Ascending aorta (tissue), 2 donors: ENCODE data around the gene ZEB2. TPM values are rescaled to one million over a fixed set of nuclear protein-coding genes. Genes with fewer than 3 reads are reported as not detected.
A peak's percentile ranks its signal among the peaks of the same experiment; 100 is the strongest.

Source experiments
- DNase-seq, 2 donors: peaks; one replicate each; pipeline ENCODE4 v3.0.0-alpha.2; 2019; ENCODE audit warnings: low spot score in 2 of 2
- H3K27ac ChIP-seq, 2 donors: fragments of 200-600 bp; sonication (generic); one replicate each; pipeline ENCODE4 v1.5.1; 2016 to 2017; ENCODE audit warnings: mild to moderate bottlenecking in 1 of 2
- H3K27me3 ChIP-seq: fragments of 200-600 bp; sonication (generic); one replicate; pipeline ENCODE4 v1.5.1; 2017
- H3K36me3 ChIP-seq, 2 donors: fragments of 200-600 bp; sonication (generic); one replicate each; pipeline ENCODE4 v1.5.1; 2016
- H3K4me1 ChIP-seq, 2 donors: fragments of 200-600 bp; sonication (generic); one replicate each; pipeline ENCODE4 v1.5.1; 2016 to 2017; ENCODE audit warnings: mild to moderate bottlenecking in 1 of 2
- H3K4me3 ChIP-seq, 2 donors: fragments of 200-600 bp; sonication (generic); one replicate each; pipeline ENCODE4 v1.5.1; 2016 to 2017; ENCODE audit warnings: mild to moderate bottlenecking in 1 of 2
- H3K9me3 ChIP-seq, 2 donors: fragments of 200-600 bp; sonication (generic); one replicate each; pipeline ENCODE4 v1.5.1; 2016
- intact Hi-C: fragments of 100-400 bp; cut with DNase I; formaldehyde crosslinking; loops from one replicate; pipeline ENCODE4 v1.15.1; 2023
- total RNA-seq: library from RNA; depleted of rRNA; stranded (reverse); fragments of >200 nt; gene quantifications from one replicate; pipeline ENCODE4 v1.1.0, GENCODE V29; 2016
- TF ChIP-seq, protein P1 (sequence below), 3 experiments: fragments of 200-600 bp in 2 of 3; fragments of 450-650 bp in 1 of 3; sonication (generic) in 2 of 3; IDR thresholded peaks; one replicate each; pipeline ENCODE4 v1.5.1; 2016 to 2019; ENCODE audit warnings: antibody characterized with exemption in 3 of 3, mild to moderate bottlenecking in 1 of 3, moderate library complexity in 1 of 3

Gene ZEB2
- total RNA-seq, 1 donor from 2014 or later: 74.6 TPM

DNA sequence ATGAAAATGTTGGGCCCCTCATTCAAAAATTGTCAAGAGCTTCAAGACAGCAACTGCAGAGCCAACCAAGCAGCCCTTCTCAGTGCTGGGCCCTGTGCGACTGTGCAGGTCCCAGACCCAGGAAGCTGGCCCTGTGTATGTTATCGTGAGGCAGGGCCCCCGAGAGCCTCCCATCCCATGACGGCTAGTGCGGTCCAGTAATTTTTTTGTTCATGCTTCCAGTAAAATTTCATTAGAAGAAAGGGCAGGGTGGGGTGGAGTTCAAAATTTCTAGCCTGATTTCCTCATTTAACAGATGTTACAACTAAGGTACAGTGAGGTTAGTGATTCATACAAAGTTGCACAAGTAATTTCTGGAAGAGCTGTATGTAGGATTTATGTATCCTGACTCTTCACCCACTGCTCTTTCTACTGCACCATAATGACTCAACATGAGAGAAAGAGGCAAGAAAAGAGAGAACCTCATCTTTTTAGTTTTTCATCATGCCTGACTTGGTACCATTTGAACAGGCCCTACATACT lies 105.5 kb downstream of the ZEB2 start:
- H3K9me3 ChIP-seq: no peaks in the 10 kb centered on the region
- no peaks in the 10 kb centered on the region for H3K27me3 ChIP-seq
- H3K4me3 ChIP-seq: no peak overlapping the region
- DNase-seq: no peak
- TF ChIP-seq, protein P1, sequence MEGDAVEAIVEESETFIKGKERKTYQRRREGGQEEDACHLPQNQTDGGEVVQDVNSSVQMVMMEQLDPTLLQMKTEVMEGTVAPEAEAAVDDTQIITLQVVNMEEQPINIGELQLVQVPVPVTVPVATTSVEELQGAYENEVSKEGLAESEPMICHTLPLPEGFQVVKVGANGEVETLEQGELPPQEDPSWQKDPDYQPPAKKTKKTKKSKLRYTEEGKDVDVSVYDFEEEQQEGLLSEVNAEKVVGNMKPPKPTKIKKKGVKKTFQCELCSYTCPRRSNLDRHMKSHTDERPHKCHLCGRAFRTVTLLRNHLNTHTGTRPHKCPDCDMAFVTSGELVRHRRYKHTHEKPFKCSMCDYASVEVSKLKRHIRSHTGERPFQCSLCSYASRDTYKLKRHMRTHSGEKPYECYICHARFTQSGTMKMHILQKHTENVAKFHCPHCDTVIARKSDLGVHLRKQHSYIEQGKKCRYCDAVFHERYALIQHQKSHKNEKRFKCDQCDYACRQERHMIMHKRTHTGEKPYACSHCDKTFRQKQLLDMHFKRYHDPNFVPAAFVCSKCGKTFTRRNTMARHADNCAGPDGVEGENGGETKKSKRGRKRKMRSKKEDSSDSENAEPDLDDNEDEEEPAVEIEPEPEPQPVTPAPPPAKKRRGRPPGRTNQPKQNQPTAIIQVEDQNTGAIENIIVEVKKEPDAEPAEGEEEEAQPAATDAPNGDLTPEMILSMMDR (IDR thresholded peaks at IDR 0.05): no peak
- no peaks in the 10 kb centered on the region for H3K4me1 ChIP-seq
- H3K27ac ChIP-seq: peak overlapping the region; percentile 39 to 51
- intact Hi-C loops: no loop called here
- H3K36me3 ChIP-seq: peaks cover 4 to 8% of the 10 kb centered on the region in 2 donors

DNA sequence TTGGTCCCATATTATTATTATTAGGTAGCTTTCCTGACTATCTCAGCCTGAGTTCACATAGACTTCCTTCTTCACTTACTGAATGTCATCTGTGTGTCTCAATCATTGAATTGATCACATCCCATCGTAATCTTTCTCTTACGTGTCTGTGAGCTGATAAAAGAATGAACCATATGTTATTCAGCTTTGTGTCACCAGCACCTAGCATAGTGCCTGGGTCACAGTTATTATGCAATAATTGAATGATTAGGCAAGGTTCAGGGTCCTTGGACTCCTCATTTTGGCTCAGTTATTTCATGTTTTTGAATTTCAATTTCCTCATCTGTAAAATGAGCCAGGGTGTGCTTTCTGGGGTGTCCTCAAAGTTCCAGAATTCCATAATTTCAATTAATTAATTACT lies 107.2 kb downstream of the ZEB2 start:
- no peaks in the 10 kb centered on the region for H3K9me3 ChIP-seq
- no peak for DNase-seq
- H3K36me3 ChIP-seq: peaks cover 4 to 7% of the 10 kb centered on the region in 2 donors
- H3K27me3 ChIP-seq: no peaks in the 10 kb centered on the region
- intact Hi-C loops: no loop called here
- no peak overlapping the region for H3K4me3 ChIP-seq
- no peaks in the 10 kb centered on the region for H3K4me1 ChIP-seq
- TF ChIP-seq, protein P1 (IDR thresholded peaks at IDR 0.05): no peak
- no peak overlapping the region for H3K27ac ChIP-seq

DNA sequence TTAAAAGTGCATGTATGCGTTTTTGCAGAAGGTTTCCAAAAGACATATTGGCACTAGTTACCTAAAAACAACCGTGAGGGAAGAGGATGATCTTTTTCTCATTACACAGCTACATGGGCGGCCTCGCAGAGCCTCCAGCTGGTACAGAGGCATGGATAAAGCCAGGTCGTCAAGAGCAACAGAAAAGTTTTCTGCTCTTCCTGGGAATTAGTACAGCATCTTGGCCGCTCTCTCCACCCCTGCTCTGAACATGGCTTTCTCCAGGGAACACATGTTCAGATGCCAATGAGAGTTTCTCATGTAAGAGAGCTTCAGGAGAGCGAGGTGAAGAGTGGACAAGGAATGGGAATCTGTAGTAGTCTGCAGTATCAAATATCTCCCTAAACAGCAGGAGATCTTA lies 108.4 kb downstream of the ZEB2 start:
- Histone ChIP-seq H3K27ac (no peak overlapping the region), H3K36me3 (peaks cover 0 to 7% of the 10 kb centered on the region in 2 donors), H3K4me3 (no peak overlapping the region), H3K27me3 (no peaks in the 10 kb centered on the region), H3K4me1 (no peaks in the 10 kb centered on the region), H3K9me3 (no peaks in the 10 kb centered on the region)
- TF ChIP-seq, protein P1 (IDR thresholded peaks at IDR 0.05): no peak
- no peak for DNase-seq
- intact Hi-C loops: no loop called here

DNA sequence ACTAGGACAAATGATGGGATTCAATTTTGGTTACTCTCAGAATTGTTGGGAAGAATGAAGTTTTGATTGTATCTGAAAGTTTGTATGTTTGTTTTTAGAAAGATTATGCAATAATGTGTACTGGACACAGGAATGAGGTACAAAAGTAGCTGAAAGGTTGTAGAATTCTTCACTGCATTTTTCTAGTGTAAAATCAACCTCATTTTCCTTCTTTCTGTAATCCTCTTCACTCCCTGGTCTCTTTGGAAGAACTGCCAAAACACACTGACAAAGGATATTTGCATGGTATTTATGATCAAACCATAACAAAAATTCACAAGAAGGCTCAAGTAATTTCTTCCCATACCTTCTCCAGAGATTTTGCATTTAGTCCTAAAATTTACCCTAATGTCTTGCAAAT lies 110.7 kb downstream of the ZEB2 start:
- DNase-seq: no peak
- no peaks in the 10 kb centered on the region for H3K27me3 ChIP-seq
- peaks cover under 1 to 12% of the 10 kb centered on the region in 2 donors for H3K36me3 ChIP-seq
- H3K4me1 ChIP-seq: no peaks in the 10 kb centered on the region
- H3K9me3 ChIP-seq: no peaks in the 10 kb centered on the region
- intact Hi-C loops: no loop called here
- TF ChIP-seq, protein P1 (IDR thresholded peaks at IDR 0.05): no peak
- H3K27ac ChIP-seq: no peak overlapping the region
- no peak overlapping the region for H3K4me3 ChIP-seq

DNA sequence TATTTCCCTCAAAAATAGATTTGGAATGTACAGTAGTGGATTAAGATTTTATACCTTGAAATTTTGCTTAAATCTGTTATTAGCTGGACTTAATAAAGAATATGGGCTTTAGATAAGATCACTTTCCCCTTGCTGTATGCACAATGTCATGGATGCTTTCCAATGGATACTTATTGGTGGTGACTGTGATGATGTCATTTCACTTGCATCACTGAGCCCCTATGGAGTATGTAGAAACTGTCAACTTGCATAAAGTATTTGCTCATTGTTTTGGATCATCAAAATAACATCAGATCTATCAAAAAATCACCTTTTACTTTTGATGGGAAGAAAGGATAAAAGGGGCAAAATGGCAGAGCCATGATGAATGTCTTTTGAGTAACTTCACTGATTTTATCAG lies 112.7 kb downstream of the ZEB2 start:
- H3K27me3 ChIP-seq: no peaks in the 10 kb centered on the region
- TF ChIP-seq, protein P1 (IDR thresholded peaks at IDR 0.05): no peak
- intact Hi-C loops: no loop called here
- H3K4me1 ChIP-seq: no peaks in the 10 kb centered on the region
- H3K27ac ChIP-seq: no peak overlapping the region
- H3K36me3 ChIP-seq: peaks cover 5 to 19% of the 10 kb centered on the region in 2 donors
- no peaks in the 10 kb centered on the region for H3K9me3 ChIP-seq
- DNase-seq: no peak
- H3K4me3 ChIP-seq: no peak overlapping the region
